Coronary artery (tissue), 2 donors: ENCODE measurements around the gene DPM3.
"Not testable (repeated sequence)": the region's sequence is repeated elsewhere in the genome, so short reads cannot be mapped to it uniquely, and the experiment has no call there.

Source experiments
- DNase-seq: peaks from one replicate; pipeline ENCODE4 v3.0.0-alpha.2; 2017; ENCODE audit warnings: low spot score
- H3K27ac ChIP-seq, 2 donors: fragments of 200-600 bp; sonication (generic); one replicate each; pipeline ENCODE4 v1.5.1; 2016 to 2019
- H3K4me3 ChIP-seq: fragments of 200-600 bp; sonication (generic); 2 replicates; pipeline ENCODE4 v1.5.1; 2016; ENCODE audit warnings: mild to moderate bottlenecking, moderate library complexity
- TF ChIP-seq, protein P1 (sequence below): fragments of 200-600 bp; sonication (generic); IDR thresholded peaks from one replicate; pipeline ENCODE4 v1.5.1; 2019; ENCODE audit warnings: antibody characterized with exemption

The DPM3 gene

DNA sequence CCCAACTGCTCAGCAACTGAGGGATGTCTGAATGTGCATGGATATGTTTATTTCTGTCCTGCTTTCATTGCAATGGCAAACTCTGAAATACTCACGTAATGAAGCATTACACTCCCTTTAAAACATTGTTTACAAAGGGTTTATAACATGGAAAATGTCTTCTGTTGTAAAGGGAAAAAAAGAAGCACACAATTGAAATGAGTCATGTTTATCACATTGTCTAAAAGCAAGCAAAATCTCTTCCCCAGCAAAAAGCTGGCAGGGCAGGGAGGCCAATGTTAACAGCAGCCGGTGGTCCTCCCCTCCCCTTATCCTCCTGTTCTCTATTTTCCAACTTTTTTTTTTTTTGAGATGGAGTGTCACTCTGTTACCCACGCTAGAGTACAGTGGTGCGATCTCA, 16.5 kb downstream of the DPM3 start:
- Histone ChIP-seq H3K4me3 (no peak overlapping the region), H3K27ac (no peak overlapping the region)
- TF ChIP-seq, protein P1, sequence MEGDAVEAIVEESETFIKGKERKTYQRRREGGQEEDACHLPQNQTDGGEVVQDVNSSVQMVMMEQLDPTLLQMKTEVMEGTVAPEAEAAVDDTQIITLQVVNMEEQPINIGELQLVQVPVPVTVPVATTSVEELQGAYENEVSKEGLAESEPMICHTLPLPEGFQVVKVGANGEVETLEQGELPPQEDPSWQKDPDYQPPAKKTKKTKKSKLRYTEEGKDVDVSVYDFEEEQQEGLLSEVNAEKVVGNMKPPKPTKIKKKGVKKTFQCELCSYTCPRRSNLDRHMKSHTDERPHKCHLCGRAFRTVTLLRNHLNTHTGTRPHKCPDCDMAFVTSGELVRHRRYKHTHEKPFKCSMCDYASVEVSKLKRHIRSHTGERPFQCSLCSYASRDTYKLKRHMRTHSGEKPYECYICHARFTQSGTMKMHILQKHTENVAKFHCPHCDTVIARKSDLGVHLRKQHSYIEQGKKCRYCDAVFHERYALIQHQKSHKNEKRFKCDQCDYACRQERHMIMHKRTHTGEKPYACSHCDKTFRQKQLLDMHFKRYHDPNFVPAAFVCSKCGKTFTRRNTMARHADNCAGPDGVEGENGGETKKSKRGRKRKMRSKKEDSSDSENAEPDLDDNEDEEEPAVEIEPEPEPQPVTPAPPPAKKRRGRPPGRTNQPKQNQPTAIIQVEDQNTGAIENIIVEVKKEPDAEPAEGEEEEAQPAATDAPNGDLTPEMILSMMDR, result no peak
- no peak for DNase-seq

DNA sequence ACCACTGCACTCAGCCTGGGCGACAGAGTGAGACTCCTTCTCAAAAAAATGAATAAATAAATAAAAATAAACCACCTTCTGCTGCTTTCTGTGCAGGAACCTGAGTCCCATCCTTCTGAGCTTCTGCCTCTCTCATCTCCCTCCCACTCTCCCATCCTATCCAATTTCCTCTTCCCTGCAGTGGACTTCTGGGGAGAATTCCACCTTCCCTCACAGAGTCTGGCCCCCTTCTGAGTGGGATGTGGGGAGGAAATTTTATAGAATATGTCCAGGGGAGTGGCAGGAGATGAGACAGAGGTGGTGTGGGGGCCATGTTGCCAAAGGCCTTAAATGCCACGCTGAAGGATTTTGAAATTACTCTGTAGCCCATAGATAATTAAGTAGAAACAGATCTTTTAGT, 18.0 kb downstream of the DPM3 start:
- no peak overlapping the region for H3K27ac ChIP-seq
- DNase-seq, result no peak
- H3K4me3 ChIP-seq, result no peak overlapping the region
- TF ChIP-seq, protein P1, result no peak

DNA sequence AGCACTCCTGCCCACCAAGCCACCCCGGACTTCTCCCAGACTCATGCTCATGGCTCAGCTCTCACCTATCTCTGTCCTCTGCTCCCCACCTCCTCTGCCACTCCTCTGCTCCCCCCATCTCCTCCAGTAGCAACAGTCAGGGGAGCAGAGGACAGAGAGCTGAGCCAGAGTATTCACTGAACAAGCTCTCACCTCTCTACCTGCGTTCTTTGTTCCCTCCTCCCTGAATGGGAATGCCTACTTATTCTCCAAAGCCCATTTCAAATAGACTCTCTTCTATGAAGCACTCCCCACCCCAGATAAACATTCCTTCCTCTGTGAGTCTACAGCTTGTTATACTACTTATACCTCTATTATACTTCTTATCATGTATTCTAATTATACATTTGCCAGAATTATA, 19.1 kb downstream of the DPM3 start:
- DNase-seq, result no peak
- no peak overlapping the region for H3K27ac ChIP-seq
- H3K4me3 ChIP-seq, result no peak overlapping the region
- TF ChIP-seq, protein P1, result no peak

DNA sequence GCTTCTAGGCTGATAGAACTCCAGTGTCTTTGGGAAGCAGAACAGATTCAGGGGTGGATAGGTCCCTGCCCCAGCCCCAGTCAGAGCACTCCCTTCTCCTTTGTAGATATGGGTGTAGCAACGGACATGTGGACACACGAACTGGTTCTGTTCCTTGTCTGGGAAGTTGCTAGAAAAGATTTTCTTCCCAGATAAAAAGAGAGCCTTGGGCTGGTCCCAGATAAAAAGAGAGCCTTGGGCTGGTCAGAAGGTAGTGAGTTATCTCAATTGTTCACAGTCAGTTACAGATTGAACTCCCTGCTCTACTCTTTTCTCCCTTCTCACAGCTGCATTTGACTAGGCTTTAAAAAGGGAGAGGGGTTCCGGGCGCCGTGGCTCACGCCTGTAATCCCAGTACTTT, 20.1 kb downstream of the DPM3 start:
- no peak overlapping the region for H3K4me3 ChIP-seq
- DNase-seq, result no peak
- H3K27ac ChIP-seq, result no peak overlapping the region
- TF ChIP-seq, protein P1, result no peak

DNA sequence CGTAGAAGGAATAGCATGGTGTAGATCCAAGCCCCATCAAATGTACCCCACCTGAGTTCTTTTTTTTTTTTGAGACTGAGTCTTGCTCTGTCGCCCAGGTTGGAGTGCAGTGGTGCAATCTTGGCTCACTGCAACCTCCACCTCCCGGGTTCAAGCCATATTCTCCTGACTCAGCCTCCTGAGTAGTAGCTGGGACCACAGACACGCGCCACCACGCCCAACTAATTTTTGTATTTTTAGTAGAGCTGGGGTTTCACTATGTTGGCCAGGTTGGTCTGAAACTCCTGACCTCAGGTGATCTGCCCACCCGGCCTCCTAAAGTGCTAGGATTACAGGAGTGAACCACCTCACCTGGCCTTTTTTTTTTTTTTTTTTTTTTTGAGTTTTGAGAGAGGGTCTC, 22.2 kb downstream of the DPM3 start:
- not testable (repeated sequence) for DNase-seq, H3K27ac ChIP-seq

DNA sequence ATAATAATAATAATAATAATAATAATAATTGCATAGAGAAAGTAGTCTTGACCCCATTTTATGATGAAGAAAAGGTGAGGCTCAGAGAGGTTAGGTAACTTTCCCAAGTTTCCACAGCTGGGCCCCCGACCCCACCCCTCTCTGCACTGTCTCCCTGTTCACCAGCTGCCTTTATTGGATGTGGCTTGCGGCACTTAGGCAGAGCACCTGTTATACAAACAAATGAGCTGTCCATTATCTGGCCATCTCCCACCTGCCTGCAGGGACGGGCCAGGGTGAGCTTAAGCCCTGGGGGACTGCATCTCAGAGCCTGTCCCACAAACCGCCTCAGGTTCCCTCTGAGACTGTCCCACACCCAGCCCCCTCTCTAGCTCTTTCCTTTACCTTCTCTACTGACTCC, 22.7 kb downstream of the DPM3 start:
- Histone ChIP-seq H3K4me3 (no peak overlapping the region), H3K27ac (no peak overlapping the region)
- TF ChIP-seq, protein P1, result no peak
- no peak for DNase-seq

More for the DNA sequence above, 22.2 kb downstream of the DPM3 start:
- not testable (repeated sequence) for H3K4me3 ChIP-seq

DNA sequence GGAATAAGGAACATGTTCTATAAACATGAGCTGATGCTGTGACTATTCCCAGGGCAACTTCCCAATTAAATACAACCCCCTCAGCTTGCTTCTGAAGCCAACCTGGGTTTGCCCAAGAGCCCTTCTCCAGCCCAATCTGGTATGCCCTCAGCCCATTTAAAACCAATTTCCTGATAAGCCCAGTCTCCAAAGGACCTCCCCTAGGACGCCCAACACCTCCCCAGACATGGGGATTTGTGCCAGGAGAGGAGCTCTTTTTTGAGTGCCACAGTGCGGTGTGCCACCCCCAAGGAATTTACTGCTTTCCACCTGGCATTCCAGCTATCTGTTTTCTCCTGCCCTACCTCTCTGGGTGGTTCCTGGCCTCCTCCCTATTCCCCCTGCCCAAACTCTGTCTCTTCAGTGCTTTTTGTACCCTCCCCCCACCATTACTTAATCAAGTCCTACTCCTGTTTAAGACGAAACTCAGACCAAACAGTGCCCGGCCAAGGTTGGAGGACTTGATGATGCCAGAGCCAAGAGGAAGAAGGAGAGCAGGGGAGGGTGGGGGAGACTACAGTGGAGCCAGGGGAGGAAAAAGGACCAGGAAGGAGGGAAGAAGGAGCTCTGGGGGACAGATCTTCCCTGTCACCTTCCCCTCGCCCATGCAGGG, 24.1 kb downstream of the DPM3 start:
- DNase-seq, result no peak
- TF ChIP-seq, protein P1, result no peak
- no peak overlapping the region for H3K4me3 ChIP-seq
- H3K27ac ChIP-seq, result no peak overlapping the region
